H1 (cell line): ENCODE results near the gene PRDM5. TPM values are rescaled to one million over a fixed set of nuclear protein-coding genes. Genes with fewer than 3 reads are reported as not detected.

ENCODE experiments used
- BCL11A ChIP-seq, 2 experiments: IDR thresholded peaks; one replicate each; pipeline ENCODE4 v1.6.1; 2011; ENCODE audit warnings: low read depth in 2 of 2, low read length in 2 of 2, mild to moderate bottlenecking in 2 of 2
- CEBPB ChIP-seq: IDR thresholded peaks from 2 replicates; pipeline ENCODE4 v1.6.1; 2012; ENCODE audit warnings: low read depth, low read length
- POLR2A ChIP-seq, 2 experiments: IDR thresholded peaks; 1 replicate in 1 of 2; 2 replicates in 1 of 2; pipeline ENCODE4 v1.6.1; 2011; ENCODE audit warnings: low read depth in 2 of 2, low read length in 2 of 2, mild to moderate bottlenecking in 2 of 2; ENCODE audit errors: control extremely low read depth in 1 of 2
- RAD21 ChIP-seq, 2 experiments: IDR thresholded peaks in 1 of 2; conservative IDR thresholded peaks in 1 of 2; 2 replicates each; pipeline ENCODE4 v1.6.1; 2011; ENCODE audit warnings: low read depth in 2 of 2, low read length in 2 of 2, improper control_type of control experiment in 1 of 2, inconsistent platforms in 1 of 2, mild to moderate bottlenecking in 1 of 2, moderate library complexity in 1 of 2
- TAF1 ChIP-seq: IDR thresholded peaks from 2 replicates; pipeline ENCODE4 v1.6.1; 2011; ENCODE audit warnings: mild to moderate bottlenecking, low read depth, low read length
- polyA plus RNA-seq, 7 experiments: library from polyadenylated mRNA; depleted of rRNA in 3 of 7; stranded (reverse) in 5 of 7; unstranded in 2 of 7; fragments of >200 nt in 5 of 7; fragments of 200-250 nt in 2 of 7; gene quantifications; 1 replicate in 5 of 7; 2 replicates in 1 of 7; 4 replicates in 1 of 7; pipeline versions ENCODE4 v1.2.1 to v1.2.3, GENCODE V29; 2011 to 2013; ENCODE audit warnings: missing spikeins in 2 of 7, mixed read lengths in 2 of 7
- total RNA-seq: library from RNA; stranded (reverse); fragmentation: NEBNext Ultra II Directional; extraction: Animal tissue kit (Norgen Biotek cat#: 25700); gene quantifications from 2 replicates; pipeline ENCODE4 v1.2.1, GENCODE V29; 2021
- TF ChIP-seq, protein P1 (sequence below): fragments of 300-600 bp; sonication (generic); IDR thresholded peaks from 2 replicates; pipeline ENCODE4 v1.7.1; 2012; ENCODE audit warnings: low read length, moderate library complexity, mild to moderate bottlenecking, inconsistent platforms; ENCODE audit not compliant: insufficient replicate concordance

PRDM5 gene
- total and polyA plus RNA-seq, 2 of the 8 experiments (the other 6 are each of a cell fraction or from before 2014, with no cell fraction given): 8.2 to 23.4 TPM

DNA sequence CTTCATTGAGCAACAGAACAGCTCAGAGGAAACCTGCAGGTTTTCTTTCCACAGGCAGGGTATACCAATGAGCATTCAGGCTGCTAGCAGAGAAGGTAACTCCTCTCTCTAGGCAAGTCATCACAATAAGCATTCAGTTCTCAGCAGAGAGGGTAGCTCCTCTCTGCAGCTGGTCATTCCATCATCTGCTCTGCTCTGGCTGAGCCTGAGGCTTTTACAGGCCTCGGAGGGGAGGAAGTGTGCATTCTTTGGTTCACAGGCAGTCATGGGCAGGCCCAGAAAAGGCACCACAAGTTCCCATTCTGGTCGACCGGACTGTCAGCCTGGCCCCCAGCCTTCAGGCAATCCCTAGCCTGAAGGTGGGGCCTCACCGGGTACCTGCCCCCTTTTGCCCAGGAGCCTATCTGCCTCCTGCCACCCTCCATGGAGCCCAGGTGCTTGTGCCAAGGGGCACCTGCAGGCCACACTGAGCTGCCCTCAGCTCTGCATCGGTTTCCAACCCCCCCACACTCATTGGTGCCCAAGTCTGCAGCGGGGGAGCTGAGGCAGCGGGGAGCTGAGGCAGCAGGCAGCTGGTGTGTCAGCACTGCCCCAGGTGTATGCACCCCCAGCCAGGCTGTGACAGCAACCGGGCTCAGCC lies 83.1 kb downstream of the PRDM5 start (continued):
- TF ChIP-seq CEBPB: no peak
- no peak for TF ChIP-seq POLR2A (IDR thresholded peaks at IDR 0.05; ENCODE audit: control extremely low read depth in 1 of 2, low read depth in 2 of 2, low read length in 2 of 2)
- no peak for TF ChIP-seq TAF1
- TF ChIP-seq, protein P1, sequence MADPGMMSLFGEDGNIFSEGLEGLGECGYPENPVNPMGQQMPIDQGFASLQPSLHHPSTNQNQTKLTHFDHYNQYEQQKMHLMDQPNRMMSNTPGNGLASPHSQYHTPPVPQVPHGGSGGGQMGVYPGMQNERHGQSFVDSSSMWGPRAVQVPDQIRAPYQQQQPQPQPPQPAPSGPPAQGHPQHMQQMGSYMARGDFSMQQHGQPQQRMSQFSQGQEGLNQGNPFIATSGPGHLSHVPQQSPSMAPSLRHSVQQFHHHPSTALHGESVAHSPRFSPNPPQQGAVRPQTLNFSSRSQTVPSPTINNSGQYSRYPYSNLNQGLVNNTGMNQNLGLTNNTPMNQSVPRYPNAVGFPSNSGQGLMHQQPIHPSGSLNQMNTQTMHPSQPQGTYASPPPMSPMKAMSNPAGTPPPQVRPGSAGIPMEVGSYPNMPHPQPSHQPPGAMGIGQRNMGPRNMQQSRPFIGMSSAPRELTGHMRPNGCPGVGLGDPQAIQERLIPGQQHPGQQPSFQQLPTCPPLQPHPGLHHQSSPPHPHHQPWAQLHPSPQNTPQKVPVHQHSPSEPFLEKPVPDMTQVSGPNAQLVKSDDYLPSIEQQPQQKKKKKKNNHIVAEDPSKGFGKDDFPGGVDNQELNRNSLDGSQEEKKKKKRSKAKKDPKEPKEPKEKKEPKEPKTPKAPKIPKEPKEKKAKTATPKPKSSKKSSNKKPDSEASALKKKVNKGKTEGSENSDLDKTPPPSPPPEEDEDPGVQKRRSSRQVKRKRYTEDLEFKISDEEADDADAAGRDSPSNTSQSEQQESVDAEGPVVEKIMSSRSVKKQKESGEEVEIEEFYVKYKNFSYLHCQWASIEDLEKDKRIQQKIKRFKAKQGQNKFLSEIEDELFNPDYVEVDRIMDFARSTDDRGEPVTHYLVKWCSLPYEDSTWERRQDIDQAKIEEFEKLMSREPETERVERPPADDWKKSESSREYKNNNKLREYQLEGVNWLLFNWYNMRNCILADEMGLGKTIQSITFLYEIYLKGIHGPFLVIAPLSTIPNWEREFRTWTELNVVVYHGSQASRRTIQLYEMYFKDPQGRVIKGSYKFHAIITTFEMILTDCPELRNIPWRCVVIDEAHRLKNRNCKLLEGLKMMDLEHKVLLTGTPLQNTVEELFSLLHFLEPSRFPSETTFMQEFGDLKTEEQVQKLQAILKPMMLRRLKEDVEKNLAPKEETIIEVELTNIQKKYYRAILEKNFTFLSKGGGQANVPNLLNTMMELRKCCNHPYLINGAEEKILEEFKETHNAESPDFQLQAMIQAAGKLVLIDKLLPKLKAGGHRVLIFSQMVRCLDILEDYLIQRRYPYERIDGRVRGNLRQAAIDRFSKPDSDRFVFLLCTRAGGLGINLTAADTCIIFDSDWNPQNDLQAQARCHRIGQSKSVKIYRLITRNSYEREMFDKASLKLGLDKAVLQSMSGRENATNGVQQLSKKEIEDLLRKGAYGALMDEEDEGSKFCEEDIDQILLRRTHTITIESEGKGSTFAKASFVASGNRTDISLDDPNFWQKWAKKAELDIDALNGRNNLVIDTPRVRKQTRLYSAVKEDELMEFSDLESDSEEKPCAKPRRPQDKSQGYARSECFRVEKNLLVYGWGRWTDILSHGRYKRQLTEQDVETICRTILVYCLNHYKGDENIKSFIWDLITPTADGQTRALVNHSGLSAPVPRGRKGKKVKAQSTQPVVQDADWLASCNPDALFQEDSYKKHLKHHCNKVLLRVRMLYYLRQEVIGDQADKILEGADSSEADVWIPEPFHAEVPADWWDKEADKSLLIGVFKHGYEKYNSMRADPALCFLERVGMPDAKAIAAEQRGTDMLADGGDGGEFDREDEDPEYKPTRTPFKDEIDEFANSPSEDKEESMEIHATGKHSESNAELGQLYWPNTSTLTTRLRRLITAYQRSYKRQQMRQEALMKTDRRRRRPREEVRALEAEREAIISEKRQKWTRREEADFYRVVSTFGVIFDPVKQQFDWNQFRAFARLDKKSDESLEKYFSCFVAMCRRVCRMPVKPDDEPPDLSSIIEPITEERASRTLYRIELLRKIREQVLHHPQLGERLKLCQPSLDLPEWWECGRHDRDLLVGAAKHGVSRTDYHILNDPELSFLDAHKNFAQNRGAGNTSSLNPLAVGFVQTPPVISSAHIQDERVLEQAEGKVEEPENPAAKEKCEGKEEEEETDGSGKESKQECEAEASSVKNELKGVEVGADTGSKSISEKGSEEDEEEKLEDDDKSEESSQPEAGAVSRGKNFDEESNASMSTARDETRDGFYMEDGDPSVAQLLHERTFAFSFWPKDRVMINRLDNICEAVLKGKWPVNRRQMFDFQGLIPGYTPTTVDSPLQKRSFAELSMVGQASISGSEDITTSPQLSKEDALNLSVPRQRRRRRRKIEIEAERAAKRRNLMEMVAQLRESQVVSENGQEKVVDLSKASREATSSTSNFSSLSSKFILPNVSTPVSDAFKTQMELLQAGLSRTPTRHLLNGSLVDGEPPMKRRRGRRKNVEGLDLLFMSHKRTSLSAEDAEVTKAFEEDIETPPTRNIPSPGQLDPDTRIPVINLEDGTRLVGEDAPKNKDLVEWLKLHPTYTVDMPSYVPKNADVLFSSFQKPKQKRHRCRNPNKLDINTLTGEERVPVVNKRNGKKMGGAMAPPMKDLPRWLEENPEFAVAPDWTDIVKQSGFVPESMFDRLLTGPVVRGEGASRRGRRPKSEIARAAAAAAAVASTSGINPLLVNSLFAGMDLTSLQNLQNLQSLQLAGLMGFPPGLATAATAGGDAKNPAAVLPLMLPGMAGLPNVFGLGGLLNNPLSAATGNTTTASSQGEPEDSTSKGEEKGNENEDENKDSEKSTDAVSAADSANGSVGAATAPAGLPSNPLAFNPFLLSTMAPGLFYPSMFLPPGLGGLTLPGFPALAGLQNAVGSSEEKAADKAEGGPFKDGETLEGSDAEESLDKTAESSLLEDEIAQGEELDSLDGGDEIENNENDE: no peak
- no peak for TF ChIP-seq RAD21 (IDR thresholded peaks at IDR 0.05 in 1 of 2, conservative IDR thresholded peaks at IDR 0.05 in 1 of 2; ENCODE audit: low read depth in 2 of 2, low read length in 2 of 2)
- no peak for TF ChIP-seq BCL11A (IDR thresholded peaks at IDR 0.05; ENCODE audit: low read depth in 2 of 2, low read length in 2 of 2)
